Coronary artery (tissue), 2 donors: ENCODE results near the gene SPATS2.

Experiments
- DNase-seq: peaks from one replicate; pipeline ENCODE4 v3.0.0-alpha.2; 2017; ENCODE audit warnings: low spot score
- H3K27ac ChIP-seq, 2 donors: fragments of 200-600 bp; sonication (generic); one replicate each; pipeline ENCODE4 v1.5.1; 2016 to 2019
- H3K4me3 ChIP-seq: fragments of 200-600 bp; sonication (generic); 2 replicates; pipeline ENCODE4 v1.5.1; 2016; ENCODE audit warnings: mild to moderate bottlenecking, moderate library complexity
- CTCF ChIP-seq: fragments of 200-600 bp; sonication (generic); IDR thresholded peaks from one replicate; pipeline ENCODE4 v1.5.1; 2019; ENCODE audit warnings: antibody characterized with exemption

SPATS2 gene

GRCh38 chr12:49388682-49389386 lies 21.6 kb downstream of the SPATS2 start:
- TF ChIP-seq CTCF = no peak
- DNase-seq = no peak
- Histone ChIP-seq H3K27ac (no peak overlapping the region), H3K4me3 (no peak overlapping the region)

GRCh38 chr12:49389387-49389703 lies 22.1 kb downstream of the SPATS2 start:
- Histone ChIP-seq H3K4me3 (no peak overlapping the region), H3K27ac (no peak overlapping the region)
- no peak for DNase-seq
- TF ChIP-seq CTCF = no peak

GRCh38 chr12:49397000-49397399 lies 29.7 kb downstream of the SPATS2 start:
- no peak for DNase-seq
- no peak for TF ChIP-seq CTCF
- Histone ChIP-seq H3K4me3 (no peak overlapping the region), H3K27ac (no peak overlapping the region)

- DNase-seq = no peak
- TF ChIP-seq CTCF = no peak
- no peak overlapping the region for H3K4me3 ChIP-seq
- H3K27ac ChIP-seq = no peak overlapping the region
Measured at GRCh38 chr12:49400304-49400703, 33.0 kb downstream of the SPATS2 start.

GRCh38 chr12:49403971-49404450 lies 36.7 kb downstream of the SPATS2 start:
- no peak for TF ChIP-seq CTCF
- Histone ChIP-seq H3K4me3 (no peak overlapping the region), H3K27ac (no peak overlapping the region)
- no peak for DNase-seq

GRCh38 chr12:49404956-49405355 lies 37.7 kb downstream of the SPATS2 start:
- Histone ChIP-seq H3K27ac (no peak overlapping the region), H3K4me3 (no peak overlapping the region)
- TF ChIP-seq CTCF = no peak
- DNase-seq = no peak

GRCh38 chr12:49410818-49411217 lies 43.6 kb downstream of the SPATS2 start:
- Histone ChIP-seq H3K4me3 (no peak overlapping the region), H3K27ac (no peak overlapping the region)
- DNase-seq = no peak
- TF ChIP-seq CTCF = no peak
